Spinal cord (tissue), 10 donors: ENCODE measurements around the gene REEP5. TPM values are rescaled to one million over a fixed set of nuclear protein-coding genes. Genes with fewer than 3 reads are reported as not detected.

Source experiments
- DNase-seq, 6 donors: peaks; one replicate each; pipeline versions ENCODE4 v3.0.0 to v3.0.0-alpha.2; 2013 to 2015; ENCODE audit warnings: low spot score in 6 of 6, low read depth in 4 of 6
- H3K27ac ChIP-seq: one replicate; pipeline ENCODE4 v1.5.1; 2013; ENCODE audit warnings: low read depth, low read length, control low read depth
- H3K27me3 ChIP-seq: one replicate; pipeline ENCODE4 v1.6.1; 2013; ENCODE audit warnings: low read length; ENCODE audit not compliant: control insufficient read depth, insufficient read depth
- H3K36me3 ChIP-seq: one replicate; pipeline ENCODE4 v1.6.1; 2013; ENCODE audit warnings: low read length; ENCODE audit not compliant: control insufficient read depth, insufficient read depth
- H3K4me1 ChIP-seq: one replicate; pipeline ENCODE4 v1.6.1; 2013; ENCODE audit warnings: low read length; ENCODE audit not compliant: control insufficient read depth, insufficient read depth
- H3K4me3 ChIP-seq: one replicate; pipeline ENCODE4 v1.5.1; 2013; ENCODE audit warnings: low read depth, low read length, control low read depth
- H3K9me3 ChIP-seq: one replicate; pipeline ENCODE4 v1.6.1; 2013; ENCODE audit warnings: low read length; ENCODE audit not compliant: control insufficient read depth, insufficient read depth
- WGBS: methylation state at CpG from one replicate; pipeline ENCODE4 v1.1.5; 2013; ENCODE audit warnings: missing lambda C conversion rate; ENCODE audit not compliant: insufficient coverage; 5-methylcytosine and 5-hydroxymethylcytosine counted together
- polyA plus RNA-seq, 2 donors: library from polyadenylated mRNA; unstranded; fragments of 120-200 nt; gene quantifications; one replicate each; pipeline ENCODE4 v1.2.1, GENCODE V29; 2013; ENCODE audit not compliant: insufficient read length in 2 of 2
- total RNA-seq, 2 donors: library from RNA; depleted of rRNA in 1 of 2; stranded (reverse); fragments of 120-200 nt in 1 of 2; fragments of >200 nt in 1 of 2; gene quantifications; one replicate each; pipeline versions ENCODE4 v1.2.3 to v1.2.4, GENCODE V29; 2013 to 2014
- donor health status: healthy.

The REEP5 gene
- total and polyA plus RNA-seq, 4 donors: 57.2 to 201 (median 154) TPM

GRCh38 chr5:112830378-112830777, 91.6 kb downstream of the REEP5 start:
- H3K27ac ChIP-seq: no peak overlapping the region
- no peaks in the 10 kb centered on the region for H3K27me3 ChIP-seq
- no peaks in the 10 kb centered on the region for H3K9me3 ChIP-seq
- H3K36me3 ChIP-seq: peaks cover 27% of the 10 kb centered on the region
- H3K4me3 ChIP-seq: no peak overlapping the region
- WGBS: 100% methylated on average over 1 of the region's 2 CpGs
- DNase-seq: no peak
- no peaks in the 10 kb centered on the region for H3K4me1 ChIP-seq

Other genes starting within 250 kb of the REEP5 start
- gene APC, start 184.3 kb downstream of the REEP5 start, total RNA-seq: 100 to 1,000 TPM; 138 to 279 TPM
- gene APC, start 184.3 kb downstream of the REEP5 start, polyA plus RNA-seq: 100 to 1,000 TPM in 1 of 2 donors, 10 to 100 TPM in 1; 83.2 to 137 TPM
- 10 to 100 TPM; 55.3 to 70.3 TPM for gene SRP19, start 60.9 kb downstream of the REEP5 start, total RNA-seq
- gene SRP19, start 60.9 kb downstream of the REEP5 start, polyA plus RNA-seq: 10 to 100 TPM; 85.8 to 90.8 TPM
- gene DCP2, start 54.6 kb upstream of the REEP5 start, total RNA-seq: 10 to 100 TPM; 51.8 to 82.1 TPM
- gene DCP2, start 54.6 kb upstream of the REEP5 start, polyA plus RNA-seq: 10 to 100 TPM; 17.8 to 24.6 TPM